IMR-90 (cell line): ENCODE results near the gene RCAN2. TPM values are rescaled to one million over a fixed set of nuclear protein-coding genes. Genes with fewer than 3 reads are reported as not detected.

ENCODE experiments used
- ATAC-seq: fragments of 200-7000 bp; cut with Tn5 transposase; 2 replicates; pipeline ENCODE4 v1.9.1; 2020; ENCODE audit warnings: low read depth, mild to moderate bottlenecking, moderate library complexity
- BruUV-seq: library from RNA; stranded (reverse); fragments of 400-500 nt; replicated peaks from 2 replicates; lab custom pipeline; 2021; lab: Mats Ljungman, UMichigan
- CTCF ChIA-PET: fragments of 300-600 bp; formaldehyde crosslinking; extraction: SDS; loops from one replicate; lab custom pipeline; 2021; ENCODE audit warnings: antibody characterized with exemption; lab: Yijun Ruan, JAX
- POLR2A ChIA-PET: fragments of 300-600 bp; sonication (Branson Sonifier 250); formaldehyde crosslinking; loops from one replicate; lab custom pipeline; 2022; ENCODE audit warnings: antibody characterized with exemption; ENCODE audit not compliant: unreplicated experiment; lab: Charles Lee
- DNase-seq: peaks from one replicate; pipeline ENCODE4 v3.0.0; 2013
- H2AFZ ChIP-seq: replicated peaks from 2 replicates; pipeline ENCODE3; 2013; ENCODE audit warnings: low read length, mild to moderate bottlenecking; ENCODE audit not compliant: poor library complexity
- H2AK5ac ChIP-seq: 2 replicates; pipeline ENCODE4 v1.6.1; 2013; ENCODE audit warnings: low read depth, low read length, inconsistent platforms
- H2AK9ac ChIP-seq: replicated peaks from 2 replicates; pipeline ENCODE3; 2013; ENCODE audit warnings: mild to moderate bottlenecking, low read depth, low read length, moderate library complexity; ENCODE audit not compliant: poor library complexity
- H2BK120ac ChIP-seq: 2 replicates; pipeline ENCODE4 v1.6.1; 2013; ENCODE audit warnings: low read depth, low read length, inconsistent platforms
- H2BK15ac ChIP-seq: 3 replicates; pipeline ENCODE4 v1.6.1; 2013; ENCODE audit warnings: low read depth, low read length, inconsistent platforms
- H2BK20ac ChIP-seq: 2 replicates; pipeline ENCODE4 v1.6.1; 2013; ENCODE audit warnings: low read depth, mild to moderate bottlenecking, inconsistent platforms, low read length, moderate library complexity
- H2BK5ac ChIP-seq: 2 replicates; pipeline ENCODE4 v1.6.1; 2013; ENCODE audit warnings: mild to moderate bottlenecking, low read depth, low read length, inconsistent platforms; ENCODE audit not compliant: poor library complexity, severe bottlenecking
- H3K14ac ChIP-seq: replicated peaks from 2 replicates; pipeline ENCODE4 v1.6.1; 2013; ENCODE audit warnings: low read depth, low read length, inconsistent platforms
- H3K18ac ChIP-seq: 2 replicates; pipeline ENCODE4 v1.6.1; 2013; ENCODE audit warnings: low read depth, low read length, control low read depth
- H3K23ac ChIP-seq: 2 replicates; pipeline ENCODE4 v1.6.1; 2013; ENCODE audit warnings: low read depth, low read length, inconsistent platforms
- H3K27ac ChIP-seq: 2 replicates; pipeline ENCODE4 v1.5.1; 2013; ENCODE audit warnings: mild to moderate bottlenecking, control low read depth, low read length; ENCODE audit not compliant: insufficient read depth
- H3K27me3 ChIP-seq: 2 replicates; pipeline ENCODE4 v1.6.1; 2013; ENCODE audit warnings: low read length; ENCODE audit not compliant: control insufficient read depth, insufficient read depth
- H3K36me3 ChIP-seq: 2 replicates; pipeline ENCODE4 v1.6.1; 2013; ENCODE audit warnings: low read length, mixed read lengths; ENCODE audit not compliant: control insufficient read depth, insufficient read depth
- H3K4ac ChIP-seq: 2 replicates; pipeline ENCODE4 v1.6.1; 2013; ENCODE audit warnings: low read depth, low read length, inconsistent platforms
- H3K4me1 ChIP-seq: 2 replicates; pipeline ENCODE4 v1.6.1; 2013; ENCODE audit warnings: low read length, mixed read lengths; ENCODE audit not compliant: control insufficient read depth, insufficient read depth
- H3K4me2 ChIP-seq: 2 replicates; pipeline ENCODE4 v1.6.1; 2013; ENCODE audit warnings: low read depth, mild to moderate bottlenecking, control low read depth, low read length, moderate library complexity
- H3K4me3 ChIP-seq: 2 replicates; pipeline ENCODE4 v1.5.1; 2013; ENCODE audit warnings: low read depth, mild to moderate bottlenecking, control low read depth, low read length, moderate library complexity; ENCODE audit not compliant: insufficient read depth
- H3K56ac ChIP-seq: 2 replicates; pipeline ENCODE4 v1.6.1; 2013; ENCODE audit warnings: low read length, inconsistent platforms; ENCODE audit not compliant: insufficient read depth; ENCODE audit errors: extremely low read depth
- H3K79me1 ChIP-seq, 2 experiments: 2 replicates each; pipeline ENCODE4 v1.6.1; 2013; ENCODE audit warnings: low read length in 2 of 2, inconsistent platforms in 1 of 2, low read depth in 1 of 2
- H3K9ac ChIP-seq: 2 replicates; pipeline ENCODE4 v1.6.1; 2013; ENCODE audit warnings: low read depth, low read length, control low read depth
- H3K9me1 ChIP-seq: 2 replicates; pipeline ENCODE4 v1.6.1; 2013; ENCODE audit warnings: low read length, inconsistent platforms; ENCODE audit not compliant: insufficient read depth
- H3K9me3 ChIP-seq: 2 replicates; pipeline ENCODE4 v1.6.1; 2013; ENCODE audit warnings: low read length; ENCODE audit not compliant: control insufficient read depth, insufficient read depth
- H4K20me1 ChIP-seq: 2 replicates; pipeline ENCODE4 v1.6.1; 2013; ENCODE audit warnings: low read length, inconsistent platforms; ENCODE audit not compliant: insufficient read depth
- H4K5ac ChIP-seq: 2 replicates; pipeline ENCODE4 v1.6.1; 2013; ENCODE audit warnings: mild to moderate bottlenecking, low read depth, low read length, control low read depth
- H4K8ac ChIP-seq, 2 experiments: 2 replicates each; pipeline ENCODE4 v1.6.1; 2013; ENCODE audit warnings: low read depth in 2 of 2, low read length in 2 of 2, control low read depth in 1 of 2, inconsistent platforms in 1 of 2
- H4K91ac ChIP-seq: 2 replicates; pipeline ENCODE4 v1.6.1; 2013; ENCODE audit warnings: low read depth, low read length, inconsistent platforms; ENCODE audit not compliant: insufficient read depth
- BHLHE40 ChIP-seq: fragments of 150-350 bp; IDR thresholded peaks from 2 replicates; pipeline ENCODE4 v1.6.1; 2016; ENCODE audit warnings: mild to moderate bottlenecking, low read depth, low read length
- CTCF ChIP-seq: conservative IDR thresholded peaks from 2 replicates; pipeline ENCODE4 v1.5.1; 2012; ENCODE audit warnings: mild to moderate bottlenecking, low read depth, low read length, improper control_type of control experiment
- ELK1 ChIP-seq: fragments of 150-350 bp; IDR thresholded peaks from 2 replicates; pipeline ENCODE4 v1.6.1; 2016; ENCODE audit warnings: low read depth, mild to moderate bottlenecking, low read length, moderate library complexity, borderline replicate concordance
- MAFK ChIP-seq: IDR thresholded peaks from 2 replicates; pipeline ENCODE4 v1.6.1; 2012; ENCODE audit warnings: low read depth, low read length, improper control_type of control experiment
- MXI1 ChIP-seq: IDR thresholded peaks from 2 replicates; pipeline ENCODE4 v1.6.1; 2012; ENCODE audit warnings: low read depth, mild to moderate bottlenecking, low read length, moderate library complexity, borderline replicate concordance
- POLR2A ChIP-seq: IDR thresholded peaks from 2 replicates; pipeline ENCODE4 v1.6.1; 2012; ENCODE audit warnings: mild to moderate bottlenecking, low read depth, low read length
- RAD21 ChIP-seq: IDR thresholded peaks from 2 replicates; pipeline ENCODE4 v1.6.1; 2012; ENCODE audit warnings: low read length, improper control_type of control experiment
- SMC3 ChIP-seq: fragments of 150-350 bp; IDR thresholded peaks from 2 replicates; pipeline ENCODE4 v1.6.1; 2016; ENCODE audit warnings: low read depth, mild to moderate bottlenecking, antibody characterized with exemption, low read length, moderate library complexity
- USF2 ChIP-seq: fragments of 150-350 bp; IDR thresholded peaks from 2 replicates; pipeline ENCODE4 v1.6.1; 2017; ENCODE audit warnings: mild to moderate bottlenecking, antibody characterized with exemption, low read length, low read depth
- WGBS, 2 experiments: methylation state at CpG; one replicate each; pipeline versions ENCODE4 v1.1.5 to v1.1.7; 2013; ENCODE audit warnings: missing lambda C conversion rate in 2 of 2; ENCODE audit not compliant: insufficient read length in 1 of 2; ENCODE audit errors: extremely low coverage in 2 of 2; 5-methylcytosine and 5-hydroxymethylcytosine counted together
- dilution Hi-C: fragments of 300-500 bp; cut with HindIII; formaldehyde crosslinking; loops from one replicate; pipeline ENCODE4 v1.14.3; 2018; ENCODE audit warnings: low sequenced_read_pairs; ENCODE audit not compliant: unreplicated experiment
- in situ Hi-C: fragments of 300-500 bp; cut with MboI; formaldehyde crosslinking; loops from 3 replicates; pipeline ENCODE4 v1.14.3; 2019; ENCODE audit warnings: low sequenced_read_pairs, inconsistent platforms, mixed read lengths
- intact Hi-C: fragments of 100-400 bp; cut with micrococcal nuclease; formaldehyde crosslinking; loops from 2 replicates; pipeline ENCODE4 v1.10.0; 2022
- polyA plus RNA-seq, 3 experiments: library from polyadenylated mRNA; depleted of rRNA; stranded (reverse); fragments of >200 nt; gene quantifications; 2 replicates each; pipeline ENCODE4 v1.2.3, GENCODE V29; 2012; ENCODE audit warnings: low replicate concordance in 1 of 3
- total RNA-seq: library from RNA; depleted of rRNA; stranded (reverse); fragments of >200 nt; gene quantifications from 2 replicates; pipeline ENCODE4 v1.2.3, GENCODE V29; 2012

Gene RCAN2
- total and polyA plus RNA-seq, 2 of the 4 experiments (the other 2 are of a cell fraction) = 1.3 to 1.8 TPM

- Histone ChIP-seq H4K8ac (no peak overlapping the region), H3K36me3 (no peaks in the 10 kb centered on the region), H3K4me1 (no peaks in the 10 kb centered on the region), H2BK15ac (no peak overlapping the region), H4K91ac (no peak overlapping the region), H3K56ac (no peak overlapping the region), H3K9me3 (no peaks in the 10 kb centered on the region), H3K23ac (no peak overlapping the region), H4K20me1 (no peaks in the 10 kb centered on the region), H2AK5ac (no peak overlapping the region), H2BK20ac (no peak overlapping the region), H3K18ac (no peak overlapping the region), H3K14ac (no peak overlapping the region), H2AFZ (no peak overlapping the region), H2BK5ac (no peak overlapping the region), H3K4me3 (no peak overlapping the region), H3K79me1 (no peaks in the 10 kb centered on the region), H3K4me2 (no peak overlapping the region), H3K4ac (no peak overlapping the region), H3K9ac (no peak overlapping the region), H2BK120ac (no peak overlapping the region), H3K27ac (no peak overlapping the region), H3K27me3 (no peaks in the 10 kb centered on the region), H2AK9ac (no peak overlapping the region), H4K5ac (no peak overlapping the region), H3K9me1 (no peaks in the 10 kb centered on the region)
- BruUV-seq = no TSS peak
- no peak for DNase-seq
- in situ Hi-C loops (no loop called here), dilution Hi-C loops (no loop called here), intact Hi-C loops (no loop called here)
- ATAC-seq = no peak
- POLR2A ChIA-PET = no interaction called here
- CTCF ChIA-PET = interaction anchor here (0.6 kb wide), 1 partner anchor 185 kb away, joined by 4 read pairs; no protein-coding TSS in a partner anchor
- TF ChIP-seq USF2 = no peak
- TF ChIP-seq RAD21 = no peak
- TF ChIP-seq POLR2A = no peak
- no peak for TF ChIP-seq BHLHE40
- TF ChIP-seq MAFK = no peak
- TF ChIP-seq CTCF = no peak
- no peak for TF ChIP-seq ELK1
- no peak for TF ChIP-seq MXI1
- no peak for TF ChIP-seq SMC3
- WGBS, 2 experiments = no CpG with 5 or more reads among the region's 2 CpGs
Measured at GRCh38 chr6:46274502-46274901, 216.7 kb downstream of the RCAN2 start.
